HG03108 (cell line): ENCODE data around the gene DYNC1LI2.
A peak's percentile ranks its signal among the peaks of the same experiment; 100 is the strongest.
"Not testable (repeated sequence)": the region's sequence is repeated elsewhere in the genome, so short reads cannot be mapped to it uniquely, and the experiment has no call there.

Experiments
- ATAC-seq: cut with Tn5 transposase; IDR thresholded peaks from one replicate; pipeline ENCODE4 v1.9.1; 2021; ENCODE audit warnings: moderate library complexity; ENCODE audit not compliant: unreplicated experiment

The DYNC1LI2 gene

GRCh38 chr16:66698046-66698445, 53.4 kb downstream of the DYNC1LI2 start:
- no peak for ATAC-seq

DNA sequence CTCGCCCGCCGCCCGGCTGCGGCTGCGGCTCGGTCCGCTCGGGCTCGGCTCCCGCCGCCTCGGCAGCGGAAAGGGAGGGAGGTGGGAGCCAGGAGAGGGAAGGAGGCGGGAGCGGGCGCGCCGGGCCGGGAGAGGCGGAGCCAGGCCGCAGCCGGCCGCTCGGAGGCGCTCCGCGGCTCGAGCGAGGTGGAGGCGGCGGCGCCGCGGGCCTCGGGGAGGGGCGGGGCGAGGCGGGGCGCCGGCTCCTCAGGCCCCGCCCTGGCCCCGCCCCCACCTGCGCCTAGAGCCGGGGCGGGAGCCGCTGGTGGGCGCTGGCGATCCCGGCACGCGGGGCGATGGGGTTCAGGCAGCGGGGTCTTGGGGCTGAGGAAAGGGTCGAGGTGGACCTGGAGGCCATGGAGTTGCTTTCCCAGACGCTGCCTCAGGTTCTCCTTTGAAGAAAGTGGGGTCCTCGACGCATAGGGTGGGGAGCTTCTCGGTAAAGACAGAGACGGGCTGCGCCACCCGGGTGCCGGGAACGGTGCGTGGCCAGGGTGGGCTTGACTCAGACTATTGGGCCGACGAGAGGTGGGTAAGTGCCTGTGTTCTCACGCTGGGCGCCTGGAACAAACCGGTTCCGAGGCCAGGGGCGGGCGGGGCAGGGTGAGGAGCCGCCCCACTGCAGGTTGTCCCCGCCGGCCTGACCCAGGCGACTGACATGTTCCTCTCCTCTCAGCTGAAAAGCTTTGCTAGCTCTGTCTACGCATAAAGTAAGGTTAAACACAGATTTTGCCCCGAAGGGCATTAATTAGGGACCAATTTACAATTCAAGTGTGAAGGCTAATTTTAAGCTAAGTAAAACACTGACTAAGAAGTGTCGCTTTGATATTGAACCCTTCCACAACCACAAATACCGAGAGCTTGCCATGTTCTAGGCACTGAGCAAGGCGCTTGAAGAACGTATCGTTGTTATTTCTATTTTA, 54.5 kb downstream of the DYNC1LI2 start, which contains the start of gene CMTM4:
TSS of gene CMTM4 (minus strand) at position 75 of the 962 bp plus-strand sequence. CDS start 218 bp downstream, outside the sequence.
- peak; percentile 85 for ATAC-seq

GRCh38 chr16:66695935-66696668, 55.3 kb downstream of the DYNC1LI2 start:
- peak; percentile 36 for ATAC-seq

- ATAC-seq = no peak
Measured at GRCh38 chr16:66695471-66695934, 55.9 kb downstream of the DYNC1LI2 start.

- no peak for ATAC-seq
Measured at GRCh38 chr16:66693149-66693548, 58.3 kb downstream of the DYNC1LI2 start.

GRCh38 chr16:66692341-66692740, 59.1 kb downstream of the DYNC1LI2 start:
- ATAC-seq = no peak

DNA sequence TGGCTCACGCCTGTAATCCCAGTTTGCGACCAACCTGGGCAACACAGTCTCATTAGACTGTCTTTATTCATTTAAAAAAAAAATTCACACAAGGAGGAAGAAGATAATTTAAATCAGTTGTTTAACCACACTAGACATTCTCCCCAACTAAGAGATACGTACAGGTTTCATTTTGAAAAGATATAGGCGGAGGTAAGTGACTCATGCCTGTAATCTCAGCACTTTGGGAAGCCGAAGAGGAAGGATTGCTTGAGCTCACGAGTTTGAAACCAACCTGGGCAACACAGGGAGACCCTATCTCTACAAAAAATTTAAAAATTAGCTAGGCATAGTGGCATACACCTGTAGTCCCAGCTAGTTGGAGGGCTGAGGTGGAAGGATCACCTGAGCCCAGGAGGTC, 60.2 kb downstream of the DYNC1LI2 start:
- ATAC-seq = no peak

- no peak for ATAC-seq
Measured at GRCh38 chr16:66690106-66690847, 61.1 kb downstream of the DYNC1LI2 start.

DNA sequence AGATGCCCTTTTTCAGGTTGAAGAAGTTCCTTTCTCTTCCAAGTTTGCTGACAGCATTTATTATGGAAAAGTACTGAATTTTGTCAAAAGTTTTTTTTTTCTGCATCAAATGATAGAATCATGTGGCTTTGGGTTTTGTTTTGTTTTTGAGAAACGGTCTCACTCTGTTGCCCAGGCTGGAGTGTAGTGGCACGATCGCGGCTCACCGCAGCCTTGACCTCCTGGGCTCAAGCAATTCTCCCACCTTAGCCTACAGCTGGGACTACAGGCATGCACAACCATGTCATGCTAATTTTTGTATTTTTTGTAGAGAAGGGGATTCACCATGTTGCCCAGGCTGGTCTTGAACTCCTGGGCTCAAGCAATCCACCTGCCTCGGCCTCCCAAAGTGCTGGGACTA, 62.1 kb downstream of the DYNC1LI2 start:
- no peak for ATAC-seq

DNA sequence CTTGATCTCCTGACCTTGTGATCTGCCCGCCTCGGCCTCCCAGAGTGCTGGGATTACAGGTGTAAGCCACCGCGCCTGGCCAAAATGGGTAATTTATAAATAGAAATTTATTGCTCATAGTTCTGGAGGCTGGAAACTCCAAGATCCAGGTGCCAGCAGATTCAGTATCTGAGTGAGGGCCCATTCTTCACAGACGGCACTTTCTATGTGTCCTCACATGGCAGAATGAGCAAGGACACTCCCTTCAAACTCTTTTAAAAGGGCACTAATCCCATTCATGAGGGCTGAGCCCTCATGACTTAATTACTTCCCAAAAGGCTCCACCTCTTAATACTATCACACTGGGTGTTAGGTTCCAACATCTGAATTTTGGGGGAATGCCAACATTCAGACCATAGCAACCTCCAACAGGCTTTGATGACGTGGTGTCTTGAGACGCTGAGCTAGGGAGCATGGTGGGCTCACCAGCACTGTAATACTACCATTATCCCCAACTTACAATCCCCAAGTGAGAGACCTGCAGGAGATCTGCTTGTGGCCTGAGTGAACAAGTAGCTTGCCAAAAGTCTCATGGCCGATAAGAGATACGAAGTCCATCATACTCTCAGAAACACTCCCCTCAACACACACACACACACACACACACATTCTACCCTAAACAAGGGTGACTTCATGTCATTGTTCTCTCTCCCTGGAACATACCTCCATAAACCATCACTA, 63.3 kb downstream of the DYNC1LI2 start:
- ATAC-seq = no peak

DNA sequence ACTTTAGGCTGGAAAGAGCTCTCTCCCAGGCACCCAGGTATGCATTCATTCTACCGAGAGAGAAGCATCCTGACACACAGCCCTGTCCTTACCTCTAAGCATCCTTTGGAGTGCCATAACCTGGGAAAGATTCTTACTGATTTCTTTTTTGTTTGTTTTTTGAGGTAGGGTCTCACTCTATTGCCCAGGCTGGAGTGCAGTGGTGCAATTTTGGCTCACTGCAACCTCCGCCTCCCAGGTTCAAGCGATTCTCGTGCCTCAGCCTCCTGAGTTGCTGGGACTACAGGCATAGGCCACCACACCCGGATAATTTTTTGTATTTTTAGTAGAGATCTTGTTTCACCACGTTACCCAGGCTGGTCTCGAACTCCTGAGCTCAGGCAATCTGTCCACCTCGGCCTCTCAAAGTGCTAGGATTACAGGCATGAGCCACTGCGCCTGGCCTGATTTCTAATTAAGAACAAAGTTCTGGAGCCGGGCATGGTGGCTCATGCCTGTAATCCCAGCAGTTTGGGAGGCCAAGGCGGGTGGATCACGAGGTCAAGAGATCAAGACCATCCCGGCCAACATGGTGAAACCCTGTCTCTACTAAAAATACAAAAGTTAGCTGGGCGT, 65.8 kb downstream of the DYNC1LI2 start:
- not testable (repeated sequence) for ATAC-seq

DNA sequence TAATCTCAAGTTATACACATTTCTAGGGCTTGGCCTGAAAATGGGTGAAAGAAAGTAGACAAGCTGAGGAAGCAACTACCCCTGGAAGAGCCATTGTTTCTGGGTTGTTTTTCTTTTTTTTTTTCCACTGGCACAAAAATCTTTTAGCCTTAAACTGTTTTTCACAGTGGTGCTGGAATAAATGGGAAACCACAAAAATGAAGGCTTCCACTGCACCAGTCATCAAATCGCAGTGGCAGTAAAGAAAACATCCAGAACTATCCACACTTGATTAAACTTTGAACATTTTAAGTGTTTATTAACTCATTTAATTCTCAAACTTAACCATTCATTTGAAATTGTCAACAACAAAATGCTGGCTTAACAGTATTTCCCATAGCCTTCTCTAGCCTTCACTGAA, 69.1 kb downstream of the DYNC1LI2 start:
- ATAC-seq = no peak

DNA sequence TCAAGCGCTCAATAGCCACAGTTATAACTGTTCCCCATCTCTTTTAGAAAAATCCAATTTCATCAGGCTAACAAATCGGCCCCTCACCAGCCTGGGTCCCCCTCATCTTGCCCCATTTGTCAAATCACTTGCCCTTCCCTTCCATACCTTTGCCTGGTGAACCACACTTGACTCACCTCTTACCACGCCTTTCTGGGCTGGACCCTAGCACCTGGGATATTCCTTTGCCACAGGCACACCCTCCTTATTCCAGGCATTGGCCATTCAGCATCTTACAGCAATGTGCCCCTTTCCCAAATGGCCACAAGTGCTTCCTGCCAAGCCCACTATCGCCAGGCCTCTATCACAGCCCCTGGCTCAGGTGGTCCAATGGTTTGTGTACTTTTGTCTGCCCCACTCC, 69.7 kb downstream of the DYNC1LI2 start:
- no peak for ATAC-seq

GRCh38 chr16:66678337-66678736, 73.1 kb downstream of the DYNC1LI2 start:
- ATAC-seq = no peak

DNA sequence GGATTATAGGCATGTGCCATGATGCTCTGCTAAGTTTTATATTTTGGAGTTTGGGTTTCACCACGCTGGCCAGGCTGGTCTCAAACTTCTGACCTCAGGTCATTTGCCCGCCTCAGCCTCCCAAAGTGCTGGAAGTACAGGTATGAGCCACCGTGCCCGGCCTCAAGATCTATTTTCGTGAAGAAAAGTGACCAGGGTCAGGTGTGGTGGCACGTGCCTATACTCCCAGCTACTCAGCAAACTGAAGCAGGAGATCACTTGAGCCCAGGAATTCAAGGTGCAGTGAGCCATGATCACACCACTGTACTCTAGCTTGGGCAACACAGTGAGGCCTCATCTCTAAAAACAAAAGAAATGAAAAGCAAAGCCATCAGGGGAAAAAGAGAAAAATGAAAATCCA, 73.6 kb downstream of the DYNC1LI2 start:
- ATAC-seq = no peak

DNA sequence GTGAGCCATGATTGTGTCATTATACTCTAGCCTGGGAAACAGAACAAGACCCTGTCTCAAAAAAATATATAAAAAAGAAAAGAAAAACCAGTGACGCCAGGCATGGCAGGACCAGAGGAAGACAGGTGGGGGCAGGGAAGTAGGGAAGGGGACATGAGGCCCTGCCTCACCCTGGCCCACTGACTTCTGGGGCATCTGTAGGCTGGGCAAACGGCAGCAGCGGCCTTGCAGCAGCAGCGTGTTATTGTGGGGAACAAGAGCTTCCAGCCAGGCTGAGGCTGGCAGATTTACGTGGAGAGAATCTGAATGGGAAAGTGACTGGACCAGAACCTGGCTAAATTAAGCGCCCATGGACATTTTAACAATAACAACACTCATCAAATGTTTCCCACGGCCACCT, 74.2 kb downstream of the DYNC1LI2 start:
- no peak for ATAC-seq

GRCh38 chr16:66676599-66676998, 74.8 kb downstream of the DYNC1LI2 start:
- ATAC-seq = no peak

- no peak for ATAC-seq
Measured at GRCh38 chr16:66673691-66674090, 77.7 kb downstream of the DYNC1LI2 start.
